GM21528 (cell line): ENCODE data around the gene ACOT13.
A peak's percentile ranks its signal among the peaks of the same experiment; 100 is the strongest.
"Not testable (repeated sequence)": the region's sequence is repeated elsewhere in the genome, so short reads cannot be mapped to it uniquely, and the experiment has no call there.

Source experiments
- ATAC-seq: cut with Tn5 transposase; IDR thresholded peaks from one replicate; pipeline ENCODE4 v1.9.1; 2021; ENCODE audit warnings: mild to moderate bottlenecking, moderate library complexity; ENCODE audit not compliant: unreplicated experiment, low FRiP score

The ACOT13 gene

GRCh38 chr6:24720604-24721460 lies 54.0 kb downstream of the ACOT13 start:
- peak; percentile 90 for ATAC-seq

- ATAC-seq, result peak; percentile 63
These were observed 54.8 kb downstream of the ACOT13 start for GRCh38 chr6:24721461-24722215.

- ATAC-seq, result no peak
These were observed 56.4 kb downstream of the ACOT13 start for GRCh38 chr6:24723270-24723669.

GRCh38 chr6:24730653-24731052 lies 63.8 kb downstream of the ACOT13 start:
- not testable (repeated sequence) for ATAC-seq

- not testable (repeated sequence) for ATAC-seq
These were observed 64.7 kb downstream of the ACOT13 start for GRCh38 chr6:24731456-24732134.

- no peak for ATAC-seq
These were observed 67.3 kb downstream of the ACOT13 start for GRCh38 chr6:24734166-24734565.

GRCh38 chr6:24734710-24735109 lies 67.8 kb downstream of the ACOT13 start:
- not testable (repeated sequence) for ATAC-seq

GRCh38 chr6:24738741-24739140 lies 71.9 kb downstream of the ACOT13 start:
- ATAC-seq, result no peak

- no peak for ATAC-seq
These were observed 74.0 kb downstream of the ACOT13 start for GRCh38 chr6:24740861-24741260.

- no peak for ATAC-seq
These were observed 75.4 kb downstream of the ACOT13 start for GRCh38 chr6:24742216-24742738.

- peak; percentile 80 for ATAC-seq
These were observed 76.5 kb downstream of the ACOT13 start for GRCh38 chr6:24743265-24743943.

GRCh38 chr6:24743944-24744335 lies 77.1 kb downstream of the ACOT13 start:
- ATAC-seq, result no peak

- ATAC-seq, result no peak
These were observed 78.0 kb downstream of the ACOT13 start for GRCh38 chr6:24744911-24745310.

GRCh38 chr6:24749297-24749696 lies 82.4 kb downstream of the ACOT13 start:
- ATAC-seq, result no peak

GRCh38 chr6:24750878-24751277 lies 84.0 kb downstream of the ACOT13 start:
- not testable (repeated sequence) for ATAC-seq

GRCh38 chr6:24752503-24752902 lies 85.6 kb downstream of the ACOT13 start:
- ATAC-seq, result no peak

GRCh38 chr6:24752917-24753492 lies 86.1 kb downstream of the ACOT13 start:
- ATAC-seq, result no peak

- ATAC-seq, result no peak
These were observed 86.7 kb downstream of the ACOT13 start for GRCh38 chr6:24753545-24753944.

GRCh38 chr6:24754378-24754777 lies 87.5 kb downstream of the ACOT13 start:
- ATAC-seq, result not testable (repeated sequence)
